GM19468 (cell line): Measurements from ENCODE around the gene UGT2B10.
"Not testable (repeated sequence)": the region's sequence is repeated elsewhere in the genome, so short reads cannot be mapped to it uniquely, and the experiment has no call there.

ENCODE experiments used
- ATAC-seq: cut with Tn5 transposase; IDR thresholded peaks from one replicate; pipeline ENCODE4 v1.9.1; 2021; ENCODE audit warnings: mild to moderate bottlenecking, moderate library complexity, moderate number of reproducible peaks; ENCODE audit not compliant: unreplicated experiment; ENCODE audit errors: extremely low read depth

Gene UGT2B10

GRCh38 chr4:68815617-68816409 is at the start of gene UGT2B10:
Gene UGT2B10, plus strand, starts transcription at chr4:68815994. Its CDS starts 26 bp downstream, at chr4:68816020.
- ATAC-seq: not testable (repeated sequence)

- not testable (repeated sequence) for ATAC-seq
These were observed 44.0 kb upstream of the UGT2B10 start for GRCh38 chr4:68771836-68772235.

GRCh38 chr4:68773699-68774098 is 42.1 kb upstream of the UGT2B10 start:
- ATAC-seq: no peak

GRCh38 chr4:68780232-68780631 is 35.6 kb upstream of the UGT2B10 start:
- ATAC-seq: no peak

GRCh38 chr4:68797048-68797447 is 18.7 kb upstream of the UGT2B10 start:
- ATAC-seq: no peak

GRCh38 chr4:68797618-68798017 is 18.2 kb upstream of the UGT2B10 start:
- ATAC-seq: no peak

GRCh38 chr4:68803013-68803412 is 12.8 kb upstream of the UGT2B10 start:
- ATAC-seq: no peak

- no peak for ATAC-seq
These were observed 7.7 kb upstream of the UGT2B10 start for GRCh38 chr4:68808060-68808459.

- no peak for ATAC-seq
These were observed 4.9 kb upstream of the UGT2B10 start for GRCh38 chr4:68810919-68811318.

GRCh38 chr4:68816410-68817265 is 844 bp downstream of the UGT2B10 start:
- ATAC-seq: not testable (repeated sequence)

- no peak for ATAC-seq
These were observed 1.6 kb downstream of the UGT2B10 start for GRCh38 chr4:68817386-68817785.

- not testable (repeated sequence) for ATAC-seq
These were observed 2.3 kb downstream of the UGT2B10 start for GRCh38 chr4:68818030-68818462.

- ATAC-seq: no peak
These were observed 15.8 kb downstream of the UGT2B10 start for GRCh38 chr4:68831642-68832041.

- ATAC-seq: no peak
These were observed 34.5 kb downstream of the UGT2B10 start for GRCh38 chr4:68850293-68850692.

GRCh38 chr4:68855771-68856170 is 40.0 kb downstream of the UGT2B10 start:
- no peak for ATAC-seq

GRCh38 chr4:68858039-68858438 is 42.2 kb downstream of the UGT2B10 start:
- ATAC-seq: no peak

- no peak for ATAC-seq
These were observed 43.9 kb downstream of the UGT2B10 start for GRCh38 chr4:68859655-68860054.

- ATAC-seq: no peak
These were observed 45.3 kb downstream of the UGT2B10 start for GRCh38 chr4:68861057-68861456.

GRCh38 chr4:68864438-68865187 is 48.8 kb downstream of the UGT2B10 start:
- no peak for ATAC-seq

GRCh38 chr4:68865188-68865638 is 49.4 kb downstream of the UGT2B10 start:
- no peak for ATAC-seq
